NT2/D1 (cell line): ENCODE data around the gene TSR1.

Source experiments
- SUZ12 ChIP-seq: IDR thresholded peaks from 2 replicates; pipeline ENCODE4 v1.6.1; 2011; ENCODE audit not compliant: insufficient read length, insufficient read depth; ENCODE audit errors: extremely low read depth
- YY1 ChIP-seq: IDR thresholded peaks from 2 replicates; pipeline ENCODE4 v1.6.1; 2011; ENCODE audit not compliant: insufficient read length, insufficient read depth

- TF ChIP-seq YY1 (no peak), SUZ12 (no peak)
Measured at GRCh38 chr17:2292100-2292499, 44.2 kb downstream of the TSR1 start.
